Measurements from ENCODE around the gene CPNE7. TPM values are rescaled to one million over a fixed set of nuclear protein-coding genes. Genes with fewer than 3 reads are reported as not detected.

Gene CPNE7
- total RNA-seq, 1 donor from 2014 or later = 21.1 TPM

GRCh38 chr16:89583895-89584644 lies 8.5 kb downstream of the CPNE7 start:
- H3K4me1 ChIP-seq = peaks cover 5% of the 10 kb centered on the region
- no peaks in the 10 kb centered on the region for H3K9me3 ChIP-seq (ENCODE audit: low read depth)
- H3K4me2 ChIP-seq = no peak overlapping the region
- H2AFZ ChIP-seq (replicated peaks) = no peak overlapping the region
- no peak for DNase-seq (ENCODE audit: low spot score)
- TF ChIP-seq CTCF (IDR thresholded peaks at IDR 0.05) (no peak), EZH2phosphoT487 (IDR thresholded peaks at IDR 0.05) (no peak), EZH2 (IDR thresholded peaks at IDR 0.05) (no peak)
- Mint-ChIP-seq H3K36me3 (no peaks in the 10 kb centered on the region), H3K9me3 (no peaks in the 10 kb centered on the region), H3K4me1 (no peaks in the 10 kb centered on the region), H3K4me3 (no peak overlapping the region), H3K27me3 (ENCODE audit: insufficient read depth, low read depth) (peaks cover 2% of the 10 kb centered on the region), H3K27ac (no peak overlapping the region)
- H3K27ac ChIP-seq = no peak overlapping the region
- H3K4me3 ChIP-seq = no peak overlapping the region
- H3F3A ChIP-seq (ENCODE audit: low read depth) = peaks cover 4% of the 10 kb centered on the region
- no peaks in the 10 kb centered on the region for H3K36me3 ChIP-seq
- no peak overlapping the region for H3K9ac ChIP-seq
- H4K20me1 ChIP-seq (ENCODE audit: low read depth) = no peaks in the 10 kb centered on the region
- no peaks in the 10 kb centered on the region for H3K27me3 ChIP-seq
- H3K79me2 ChIP-seq (ENCODE audit: low read depth) = no peaks in the 10 kb centered on the region

GRCh38 chr16:89584768-89585549 lies 9.4 kb downstream of the CPNE7 start:
- no peak overlapping the region for H3K4me2 ChIP-seq
- no peak for DNase-seq (ENCODE audit: low spot score)
- peaks cover 5% of the 10 kb centered on the region for H3K4me1 ChIP-seq
- no peaks in the 10 kb centered on the region for H3K36me3 ChIP-seq
- H3K9me3 ChIP-seq (ENCODE audit: low read depth) = no peaks in the 10 kb centered on the region
- no peak overlapping the region for H3K27ac Mint-ChIP-seq
- no peak overlapping the region for H3K4me3 Mint-ChIP-seq
- TF ChIP-seq EZH2 (IDR thresholded peaks at IDR 0.05) (no peak), CTCF (IDR thresholded peaks at IDR 0.05) (no peak), EZH2phosphoT487 (IDR thresholded peaks at IDR 0.05) (no peak)
- no peaks in the 10 kb centered on the region for H3K27me3 ChIP-seq
- no peaks in the 10 kb centered on the region for H3K79me2 ChIP-seq (ENCODE audit: low read depth)
- no peak overlapping the region for H3K27ac ChIP-seq
- H2AFZ ChIP-seq (replicated peaks) = peak overlapping the region; percentile 50
- H3K27me3 Mint-ChIP-seq (ENCODE audit: insufficient read depth, low read depth) = peaks cover 2% of the 10 kb centered on the region
- H3K4me1 Mint-ChIP-seq = no peaks in the 10 kb centered on the region
- no peaks in the 10 kb centered on the region for H3K9me3 Mint-ChIP-seq
- H3F3A ChIP-seq (ENCODE audit: low read depth) = peaks cover 4% of the 10 kb centered on the region
- H4K20me1 ChIP-seq (ENCODE audit: low read depth) = no peaks in the 10 kb centered on the region
- no peak overlapping the region for H3K9ac ChIP-seq
- no peak overlapping the region for H3K4me3 ChIP-seq
- no peaks in the 10 kb centered on the region for H3K36me3 Mint-ChIP-seq

GRCh38 chr16:89586218-89586617 lies 10.7 kb downstream of the CPNE7 start:
- Mint-ChIP-seq H3K4me1 (no peaks in the 10 kb centered on the region), H3K36me3 (no peaks in the 10 kb centered on the region), H3K4me3 (no peak overlapping the region), H3K9me3 (no peaks in the 10 kb centered on the region), H3K27ac (no peak overlapping the region), H3K27me3 (ENCODE audit: insufficient read depth, low read depth) (peaks cover 4% of the 10 kb centered on the region)
- no peaks in the 10 kb centered on the region for H3F3A ChIP-seq (ENCODE audit: low read depth)
- no peaks in the 10 kb centered on the region for H3K27me3 ChIP-seq
- H2AFZ ChIP-seq (replicated peaks) = no peak overlapping the region
- no peaks in the 10 kb centered on the region for H3K79me2 ChIP-seq (ENCODE audit: low read depth)
- no peaks in the 10 kb centered on the region for H3K9me3 ChIP-seq (ENCODE audit: low read depth)
- no peak for TF ChIP-seq CTCF (IDR thresholded peaks at IDR 0.05)
- no peak overlapping the region for H3K4me3 ChIP-seq
- no peaks in the 10 kb centered on the region for H4K20me1 ChIP-seq (ENCODE audit: low read depth)
- no peaks in the 10 kb centered on the region for H3K36me3 ChIP-seq
- H3K27ac ChIP-seq = no peak overlapping the region
- H3K4me2 ChIP-seq = no peak overlapping the region
- H3K4me1 ChIP-seq = peaks cover 5% of the 10 kb centered on the region
- no peak overlapping the region for H3K9ac ChIP-seq
- DNase-seq (ENCODE audit: low spot score) = no peak
